ENCODE data around the gene GPS1. TPM values are rescaled to one million over a fixed set of nuclear protein-coding genes. Genes with fewer than 3 reads are reported as not detected.

Gene GPS1
- total and polyA plus RNA-seq, 10 donors, result 61.5 to 109 (median 68.9) TPM

DNA sequence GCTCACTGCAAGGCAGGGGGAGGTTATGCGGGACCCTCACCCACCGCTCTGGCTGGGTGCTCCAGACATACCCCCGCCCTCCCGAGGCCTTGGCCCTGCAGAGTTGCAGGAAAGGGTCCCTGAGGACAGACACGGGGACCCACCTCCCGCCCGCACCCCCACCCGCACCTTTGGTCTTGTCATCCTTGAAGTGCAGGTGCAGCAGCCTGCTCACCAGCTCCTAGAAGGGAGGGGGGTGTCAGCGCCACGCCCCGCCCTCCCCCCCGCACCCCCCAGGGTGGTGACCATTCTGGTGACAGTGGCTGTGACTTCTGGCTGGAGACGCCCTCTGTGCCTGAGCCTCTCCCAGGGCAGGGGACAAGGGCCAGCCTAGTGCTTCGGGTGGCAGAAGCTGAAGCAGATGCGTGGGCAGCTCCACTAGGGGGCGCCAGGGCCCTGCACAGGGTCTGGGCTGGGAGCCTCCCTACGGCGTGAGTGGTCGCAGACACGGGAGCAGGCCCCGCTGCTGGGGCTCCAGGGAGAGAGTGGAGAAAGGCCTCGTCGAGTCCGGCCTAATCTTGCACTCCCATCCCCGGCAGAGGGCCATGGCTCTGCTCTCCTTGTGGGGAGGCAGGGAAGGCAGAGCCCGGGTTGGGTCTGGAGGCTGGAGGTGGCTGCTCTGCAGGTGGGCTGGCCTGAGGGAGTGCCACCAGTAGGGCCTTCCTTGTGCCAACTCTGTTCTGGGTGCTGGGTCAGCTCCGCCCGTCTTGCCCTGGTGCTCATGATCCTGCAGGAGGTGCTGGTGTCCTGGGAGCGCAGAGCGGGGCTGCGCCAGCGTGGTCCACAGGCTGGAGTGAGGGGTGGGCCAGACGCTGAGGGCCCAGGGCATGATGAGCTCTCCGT lies 31.8 kb upstream of the GPS1 start:
- intact Hi-C loops (cut with DNase I; ENCODE audit: low total_unique reads), result loop anchor here (5.0 kb wide), 1 partner anchor 63 kb away; no protein-coding TSS in a partner anchor
- TF ChIP-seq CTCF (IDR thresholded peaks at IDR 0.05 in 8 of 11, conservative IDR thresholded peaks at IDR 0.05 in 3 of 11) (peak; percentile 13 to 85 (median 65)), POLR2A (IDR thresholded peaks at IDR 0.05) (no peak), POLR2AphosphoS5 (IDR thresholded peaks at IDR 0.05) (peak in 1 of 3 donors; percentile 56)
- Histone ChIP-seq H3K27me3 (replicated peaks in 1 of 7) (no peaks in the 10 kb centered on the region), H3K36me3 (peaks cover 0 to 33% (median 8%) of the 10 kb centered on the region in 6 donors), H3K27ac (no peak overlapping the region), H3K9me3 (no peaks in the 10 kb centered on the region), H3K4me3 (no peak overlapping the region), H3K4me1 (peaks cover 25 to 51% (median 36%) of the 10 kb centered on the region in 6 donors)
- WGBS, 5 donors, result 69 to 79% (median 74%) methylated on average over 16 to 34 of the region's 34 CpGs
- peak; percentile 92 for DNase-seq

DNA sequence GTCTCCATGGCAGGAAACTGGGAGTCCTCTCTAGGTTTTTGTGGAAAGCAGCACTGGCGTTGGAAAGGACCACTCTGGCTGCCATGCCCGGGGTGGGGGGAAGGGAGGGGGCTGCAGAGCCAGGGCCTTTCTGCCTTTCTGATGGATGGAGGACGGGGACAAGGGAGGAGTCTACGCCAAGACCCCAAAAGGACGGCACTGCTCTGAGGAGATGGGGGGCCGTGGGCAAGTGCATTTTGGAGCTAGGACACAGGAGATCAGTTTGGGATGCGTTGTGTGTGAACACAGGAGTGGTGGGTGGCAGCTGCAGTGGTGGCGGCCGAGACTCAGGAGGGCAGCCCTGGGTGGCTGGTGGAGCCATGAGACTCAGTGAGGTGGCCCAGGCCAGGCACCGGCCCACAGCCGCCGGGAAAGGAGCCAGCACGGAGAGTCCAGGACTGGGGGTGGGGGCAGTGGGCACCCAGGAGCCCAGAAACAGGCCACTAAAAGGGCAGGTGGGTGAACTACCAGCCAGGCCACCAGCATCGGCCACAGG lies 31.1 kb upstream of the GPS1 start:
- TF ChIP-seq POLR2A (IDR thresholded peaks at IDR 0.05), result no peak
- no peak for TF ChIP-seq CTCF (IDR thresholded peaks at IDR 0.05 in 8 of 11, conservative IDR thresholded peaks at IDR 0.05 in 3 of 11)
- peak in 1 of 3 donors; percentile 1 for TF ChIP-seq POLR2AphosphoS5 (IDR thresholded peaks at IDR 0.05)
- WGBS, 5 donors, result 86 to 95% (median 90%) methylated on average over 10 to 14 of the region's 14 CpGs
- Histone ChIP-seq H3K27ac (no peak overlapping the region), H3K27me3 (replicated peaks in 1 of 7) (no peaks in the 10 kb centered on the region), H3K9me3 (no peaks in the 10 kb centered on the region), H3K36me3 (peaks cover 0 to 34% (median 8%) of the 10 kb centered on the region in 6 donors), H3K4me1 (peaks cover 25 to 55% (median 36%) of the 10 kb centered on the region in 6 donors), H3K4me3 (no peak overlapping the region)
- intact Hi-C loops (cut with DNase I; ENCODE audit: low total_unique reads), result loop anchor here (5.0 kb wide), 1 partner anchor 63 kb away; no protein-coding TSS in a partner anchor
- DNase-seq, result no peak

GRCh38 chr17:82021107-82021899 lies 30.4 kb upstream of the GPS1 start:
- Histone ChIP-seq H3K4me3 (peak overlapping the region in 5 of 8 donors; percentile 87 to 99 (median 88)), H3K27ac (peak overlapping the region in 1 of 8 donors; percentile 88), H3K36me3 (peaks cover 0 to 39% (median 8%) of the 10 kb centered on the region in 6 donors), H3K9me3 (no peaks in the 10 kb centered on the region), H3K4me1 (peaks cover 25 to 55% (median 36%) of the 10 kb centered on the region in 6 donors), H3K27me3 (replicated peaks in 1 of 7) (no peaks in the 10 kb centered on the region)
- DNase-seq, result no peak
- WGBS, 5 donors, result 35 to 55% (median 40%) methylated on average over 21 to 25 of the region's 25 CpGs
- intact Hi-C loops (cut with DNase I; ENCODE audit: low total_unique reads), result loop anchor here (5.0 kb wide), 1 partner anchor 64 kb away; no protein-coding TSS in a partner anchor
- TF ChIP-seq POLR2AphosphoS5 (IDR thresholded peaks at IDR 0.05), result peak in 1 of 3 donors; percentile 37
- TF ChIP-seq POLR2A (IDR thresholded peaks at IDR 0.05), result no peak
- peak; percentile 47 to 80 (median 64) for TF ChIP-seq CTCF (IDR thresholded peaks at IDR 0.05 in 8 of 11, conservative IDR thresholded peaks at IDR 0.05 in 3 of 11)

Data from spleen (tissue), 11 donors.